ENCODE measurements around the gene NR1H3. TPM values are rescaled to one million over a fixed set of nuclear protein-coding genes. Genes with fewer than 3 reads are reported as not detected.
A peak's percentile ranks its signal among the peaks of the same experiment; 100 is the strongest.

Gene NR1H3
- polyA plus RNA-seq, 1 of the 3 experiments (the other 2 are of a cell fraction), result 7.3 TPM

DNA sequence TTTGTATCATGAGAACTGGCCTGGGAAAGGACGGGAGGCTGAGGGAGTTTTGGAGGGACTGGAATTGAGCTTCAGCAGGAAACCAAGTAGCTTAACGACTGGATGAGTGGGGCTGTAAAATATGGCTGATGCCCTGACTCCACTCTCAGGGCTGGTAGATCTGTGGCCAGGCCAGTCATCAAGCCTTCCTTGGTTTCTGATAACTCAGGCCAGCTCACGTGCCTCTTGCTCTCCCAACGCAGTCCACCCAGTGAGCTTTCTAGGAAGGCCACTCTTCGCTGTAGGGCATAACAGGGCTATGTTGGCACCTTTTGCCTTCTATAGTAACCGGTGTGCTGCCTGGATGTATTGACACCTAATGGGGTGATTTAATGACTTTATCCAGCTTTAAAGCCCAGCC lies 6.3 kb downstream of the NR1H3 start:
- no peaks in the 10 kb centered on the region for H3K27me3 ChIP-seq (ENCODE audit: insufficient read depth)
- no peaks in the 10 kb centered on the region for H3K79me2 ChIP-seq (ENCODE audit: insufficient read depth)
- H3K9me3 ChIP-seq, result no peaks in the 10 kb centered on the region
- no peaks in the 10 kb centered on the region for H3K36me3 ChIP-seq (replicated peaks in 1 of 2; ENCODE audit: control insufficient read depth in 1 of 2, insufficient read depth in 2 of 2, low read length in 1 of 2)
- H3K4me1 ChIP-seq (ENCODE audit: control insufficient read depth in 1 of 2, insufficient read depth in 2 of 2, low read depth in 1 of 2, low read length in 1 of 2), result peaks cover 11 to 32% of the 10 kb centered on the region in 2 experiments; a peak in 3 of 4 replicates
- H3K9ac ChIP-seq, result no peak overlapping the region
- H3K4me3 ChIP-seq (ENCODE audit: low read depth in 2 of 2, low read length in 1 of 2), result no peak overlapping the region
- TF ChIP-seq EP300 (IDR thresholded peaks at IDR 0.05; ENCODE audit: borderline replicate concordance in 1 of 2, low read depth in 1 of 2, low read length in 1 of 2) (no peak), CHD2 (IDR thresholded peaks at IDR 0.05; ENCODE audit: low read length, partially characterized antibody) (no peak), NFIC (IDR thresholded peaks at IDR 0.05; ENCODE audit: borderline replicate concordance) (no peak), FOXM1 (IDR thresholded peaks at IDR 0.05; ENCODE audit: low read depth) (no peak), JUND (IDR thresholded peaks at IDR 0.05) (no peak), EZH2phosphoT487 (IDR thresholded peaks at IDR 0.05; ENCODE audit: borderline replicate concordance, low read depth) (no peak), RXRA (IDR thresholded peaks at IDR 0.05; ENCODE audit: borderline replicate concordance, low read depth) (no peak)
- TF ChIP-seq, protein P1, sequence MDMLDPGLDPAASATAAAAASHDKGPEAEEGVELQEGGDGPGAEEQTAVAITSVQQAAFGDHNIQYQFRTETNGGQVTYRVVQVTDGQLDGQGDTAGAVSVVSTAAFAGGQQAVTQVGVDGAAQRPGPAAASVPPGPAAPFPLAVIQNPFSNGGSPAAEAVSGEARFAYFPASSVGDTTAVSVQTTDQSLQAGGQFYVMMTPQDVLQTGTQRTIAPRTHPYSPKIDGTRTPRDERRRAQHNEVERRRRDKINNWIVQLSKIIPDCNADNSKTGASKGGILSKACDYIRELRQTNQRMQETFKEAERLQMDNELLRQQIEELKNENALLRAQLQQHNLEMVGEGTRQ (IDR thresholded peaks at IDR 0.05; ENCODE audit: borderline replicate concordance, low read depth, low read length), result no peak
- TF ChIP-seq, protein P2, sequence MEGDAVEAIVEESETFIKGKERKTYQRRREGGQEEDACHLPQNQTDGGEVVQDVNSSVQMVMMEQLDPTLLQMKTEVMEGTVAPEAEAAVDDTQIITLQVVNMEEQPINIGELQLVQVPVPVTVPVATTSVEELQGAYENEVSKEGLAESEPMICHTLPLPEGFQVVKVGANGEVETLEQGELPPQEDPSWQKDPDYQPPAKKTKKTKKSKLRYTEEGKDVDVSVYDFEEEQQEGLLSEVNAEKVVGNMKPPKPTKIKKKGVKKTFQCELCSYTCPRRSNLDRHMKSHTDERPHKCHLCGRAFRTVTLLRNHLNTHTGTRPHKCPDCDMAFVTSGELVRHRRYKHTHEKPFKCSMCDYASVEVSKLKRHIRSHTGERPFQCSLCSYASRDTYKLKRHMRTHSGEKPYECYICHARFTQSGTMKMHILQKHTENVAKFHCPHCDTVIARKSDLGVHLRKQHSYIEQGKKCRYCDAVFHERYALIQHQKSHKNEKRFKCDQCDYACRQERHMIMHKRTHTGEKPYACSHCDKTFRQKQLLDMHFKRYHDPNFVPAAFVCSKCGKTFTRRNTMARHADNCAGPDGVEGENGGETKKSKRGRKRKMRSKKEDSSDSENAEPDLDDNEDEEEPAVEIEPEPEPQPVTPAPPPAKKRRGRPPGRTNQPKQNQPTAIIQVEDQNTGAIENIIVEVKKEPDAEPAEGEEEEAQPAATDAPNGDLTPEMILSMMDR (IDR thresholded peaks at IDR 0.05), result no peak
- TF ChIP-seq, protein P3, sequence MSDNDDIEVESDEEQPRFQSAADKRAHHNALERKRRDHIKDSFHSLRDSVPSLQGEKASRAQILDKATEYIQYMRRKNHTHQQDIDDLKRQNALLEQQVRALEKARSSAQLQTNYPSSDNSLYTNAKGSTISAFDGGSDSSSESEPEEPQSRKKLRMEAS (IDR thresholded peaks at IDR 0.05; ENCODE audit: low read depth), result no peak
- TF ChIP-seq, protein P4, sequence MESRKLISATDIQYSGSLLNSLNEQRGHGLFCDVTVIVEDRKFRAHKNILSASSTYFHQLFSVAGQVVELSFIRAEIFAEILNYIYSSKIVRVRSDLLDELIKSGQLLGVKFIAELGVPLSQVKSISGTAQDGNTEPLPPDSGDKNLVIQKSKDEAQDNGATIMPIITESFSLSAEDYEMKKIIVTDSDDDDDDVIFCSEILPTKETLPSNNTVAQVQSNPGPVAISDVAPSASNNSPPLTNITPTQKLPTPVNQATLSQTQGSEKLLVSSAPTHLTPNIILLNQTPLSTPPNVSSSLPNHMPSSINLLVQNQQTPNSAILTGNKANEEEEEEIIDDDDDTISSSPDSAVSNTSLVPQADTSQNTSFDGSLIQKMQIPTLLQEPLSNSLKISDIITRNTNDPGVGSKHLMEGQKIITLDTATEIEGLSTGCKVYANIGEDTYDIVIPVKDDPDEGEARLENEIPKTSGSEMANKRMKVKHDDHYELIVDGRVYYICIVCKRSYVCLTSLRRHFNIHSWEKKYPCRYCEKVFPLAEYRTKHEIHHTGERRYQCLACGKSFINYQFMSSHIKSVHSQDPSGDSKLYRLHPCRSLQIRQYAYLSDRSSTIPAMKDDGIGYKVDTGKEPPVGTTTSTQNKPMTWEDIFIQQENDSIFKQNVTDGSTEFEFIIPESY (IDR thresholded peaks at IDR 0.05; ENCODE audit: borderline replicate concordance, low read depth), result no peak
- WGBS (ENCODE audit: low lambda C conversion rate), result 99% methylated on average over 6 of the region's 6 CpGs
- no peaks in the 10 kb centered on the region for H4K20me1 ChIP-seq (ENCODE audit: insufficient read depth)
- DNase-seq, result no peak
- POLR2A ChIA-PET, result no interaction called here
- H3K4me2 ChIP-seq, result no peak overlapping the region
- peaks cover 15% of the 10 kb centered on the region for H3F3A ChIP-seq (replicated peaks; ENCODE audit: insufficient read depth)
- H3K27ac ChIP-seq (ENCODE audit: low read depth in 2 of 2, low read length in 1 of 2), result no peak overlapping the region
- H2AFZ ChIP-seq (ENCODE audit: low read depth), result no peak overlapping the region
- CTCF ChIA-PET, result interaction anchor here (1.5 to 3.6 kb wide), 4 partner anchors 9 to 90 kb away, joined by 4 to 17 read pairs (median 9); partner anchors contain the start of genes ACP2 and ARFGAP2
- H3K9me2 ChIP-seq, result no peaks in the 10 kb centered on the region

DNA sequence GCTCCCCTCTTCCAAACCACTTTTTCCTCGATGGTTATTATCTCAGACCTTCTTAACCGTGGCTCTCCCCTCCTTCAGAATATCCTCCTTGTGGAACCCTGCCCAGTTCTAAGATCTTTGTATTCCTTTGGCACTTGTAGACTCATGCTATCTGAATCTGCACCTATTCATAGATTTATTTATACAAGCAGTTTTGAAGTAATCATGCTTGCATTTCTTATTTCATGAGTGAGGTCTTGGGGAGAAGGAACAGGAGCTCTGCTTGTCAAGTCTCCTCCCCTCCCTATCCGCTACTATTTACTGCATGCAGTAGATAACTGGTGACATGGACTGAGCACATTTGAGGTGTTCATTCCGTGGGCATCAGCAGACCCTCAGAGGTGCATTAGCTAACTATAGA lies 6.7 kb downstream of the NR1H3 start:
- DNase-seq, result no peak
- Histone ChIP-seq H4K20me1 (ENCODE audit: insufficient read depth) (no peaks in the 10 kb centered on the region), H3K79me2 (ENCODE audit: insufficient read depth) (no peaks in the 10 kb centered on the region), H3F3A (replicated peaks; ENCODE audit: insufficient read depth) (peaks cover 16% of the 10 kb centered on the region), H3K4me3 (ENCODE audit: low read depth in 2 of 2, low read length in 1 of 2) (no peak overlapping the region), H3K27ac (ENCODE audit: low read depth in 2 of 2, low read length in 1 of 2) (peak overlapping the region in 1 of 2 experiments; percentile 53; a peak in 2 of 4 replicates), H3K4me2 (peak overlapping the region; percentile 48; the same call in 1 of the 2 replicates), H3K4me1 (ENCODE audit: control insufficient read depth in 1 of 2, insufficient read depth in 2 of 2, low read depth in 1 of 2, low read length in 1 of 2) (peaks cover 12 to 33% of the 10 kb centered on the region in 2 experiments; a peak in 3 of 4 replicates), H3K9ac (no peak overlapping the region), H3K27me3 (ENCODE audit: insufficient read depth) (no peaks in the 10 kb centered on the region), H3K9me2 (no peaks in the 10 kb centered on the region), H3K36me3 (replicated peaks in 1 of 2; ENCODE audit: control insufficient read depth in 1 of 2, insufficient read depth in 2 of 2, low read length in 1 of 2) (no peaks in the 10 kb centered on the region), H3K9me3 (no peaks in the 10 kb centered on the region), H2AFZ (ENCODE audit: low read depth) (peak overlapping the region; percentile 20; the same call in 1 of the 2 replicates)
- CTCF ChIA-PET, result interaction anchor here (2.7 to 3.6 kb wide), 2 partner anchors 87 to 90 kb away, joined by 13 to 17 read pairs; partner anchors contain the start of gene ARFGAP2
- WGBS (ENCODE audit: low lambda C conversion rate), result 92% methylated on average over 4 of the region's 4 CpGs
- TF ChIP-seq RAD21 (IDR thresholded peaks at IDR 0.05; ENCODE audit: low read length), result no peak
- TF ChIP-seq MXI1 (IDR thresholded peaks at IDR 0.05; ENCODE audit: low read depth, low read length), result no peak
- no peak for TF ChIP-seq FOXM1 (IDR thresholded peaks at IDR 0.05; ENCODE audit: low read depth)
- TF ChIP-seq TEAD4 (IDR thresholded peaks at IDR 0.05; ENCODE audit: borderline replicate concordance, insufficient read depth), result no peak
- no peak for TF ChIP-seq EP300 (IDR thresholded peaks at IDR 0.05; ENCODE audit: borderline replicate concordance in 1 of 2, low read depth in 1 of 2, low read length in 1 of 2)
- no peak for TF ChIP-seq GATA2 (CRISPR knock-in tag; IDR thresholded peaks at IDR 0.05)
- no peak for TF ChIP-seq CHD2 (IDR thresholded peaks at IDR 0.05; ENCODE audit: low read length, partially characterized antibody)
- TF ChIP-seq TAF1 (IDR thresholded peaks at IDR 0.05; ENCODE audit: borderline replicate concordance, low read depth, low read length), result no peak
- TF ChIP-seq, protein P1 (IDR thresholded peaks at IDR 0.05; ENCODE audit: borderline replicate concordance, low read depth, low read length), result no peak
- no peak for TF ChIP-seq ELF1 (IDR thresholded peaks at IDR 0.05)
- TF ChIP-seq MEF2A (IDR thresholded peaks at IDR 0.05; ENCODE audit: borderline replicate concordance, low read depth), result no peak
- TF ChIP-seq, protein P4 (IDR thresholded peaks at IDR 0.05; ENCODE audit: borderline replicate concordance, low read depth), result no peak
- POLR2A ChIA-PET, result no interaction called here

Data from SK-N-SH (cell line).